Sigmoid colon (tissue), 4 donors: ENCODE measurements around the gene CUL4A.

ENCODE experiments used
- CTCF ChIP-seq, 4 experiments: fragments of 450-650 bp in 3 of 4; fragments of 200-600 bp in 1 of 4; IDR thresholded peaks; one replicate each; pipeline ENCODE4 v1.5.1; 2016 to 2019; ENCODE audit warnings: antibody characterized with exemption in 4 of 4, mild to moderate bottlenecking in 3 of 4, moderate library complexity in 2 of 4
- EP300 ChIP-seq, 4 donors: sonication (generic); formaldehyde crosslinking; IDR thresholded peaks; one replicate each; pipeline ENCODE4 v1.6.1; 2017; ENCODE audit warnings: antibody characterized with exemption in 4 of 4
- POLR2A ChIP-seq, 2 donors: fragments of 450-650 bp; IDR thresholded peaks; one replicate each; pipeline ENCODE4 v1.6.1; 2016; ENCODE audit warnings: antibody characterized with exemption in 2 of 2, mild to moderate bottlenecking in 2 of 2, moderate library complexity in 2 of 2
- POLR2AphosphoS5 ChIP-seq, 4 donors: sonication (generic); formaldehyde crosslinking; IDR thresholded peaks; one replicate each; pipeline ENCODE4 v1.6.1; 2017; ENCODE audit warnings: antibody characterized with exemption in 4 of 4

GRCh38 chr13:113209759-113210421 lies 477 bp downstream of the CUL4A start:
- no peak for TF ChIP-seq CTCF (IDR thresholded peaks at IDR 0.05)
- no peak for TF ChIP-seq POLR2AphosphoS5 (IDR thresholded peaks at IDR 0.05)
- no peak for TF ChIP-seq POLR2A (IDR thresholded peaks at IDR 0.05)
- no peak for TF ChIP-seq EP300 (IDR thresholded peaks at IDR 0.05)
